GM23338 (cell line): ENCODE measurements around the gene TBCD. TPM values are rescaled to one million over a fixed set of nuclear protein-coding genes. Genes with fewer than 3 reads are reported as not detected.

ENCODE experiments used
- ATAC-seq: fragments of 200-7000 bp; cut with Tn5 transposase; 3 replicates; pipeline ENCODE4 v1.9.1; 2020
- DNase-seq: peaks from one replicate; pipeline ENCODE4 v3.0.0-alpha.2; 2015; ENCODE audit warnings: low spot score
- H2AFZ ChIP-seq: fragments of 200-600 bp; sonication (generic); 2 replicates; pipeline ENCODE4 v1.8.0; 2016; ENCODE audit warnings: antibody characterized with exemption, mild to moderate bottlenecking, moderate library complexity
- H3F3A ChIP-seq: fragments of 200-600 bp; sonication (generic); replicated peaks from 2 replicates; pipeline ENCODE4 v1.8.0; 2017; ENCODE audit warnings: antibody characterized with exemption, mixed run types, low read depth
- H3K27ac ChIP-seq: fragments of 200-600 bp; sonication (generic); 2 replicates; pipeline ENCODE4 v1.6.1; 2016; ENCODE audit warnings: low read depth
- H3K27me3 ChIP-seq: fragments of 200-600 bp; sonication (generic); 2 replicates; pipeline ENCODE4 v1.8.0; 2016; ENCODE audit warnings: mild to moderate bottlenecking, mixed run types, moderate library complexity; ENCODE audit not compliant: insufficient read depth
- H3K36me3 ChIP-seq: fragments of 200-600 bp; sonication (generic); 2 replicates; pipeline ENCODE4 v1.8.0; 2016; ENCODE audit warnings: mild to moderate bottlenecking; ENCODE audit not compliant: insufficient read depth
- H3K4me1 ChIP-seq: fragments of 200-600 bp; sonication (generic); 2 replicates; pipeline ENCODE4 v1.8.0; 2016; ENCODE audit warnings: mild to moderate bottlenecking, moderate library complexity; ENCODE audit not compliant: insufficient read depth
- H3K4me2 ChIP-seq: fragments of 200-600 bp; sonication (generic); 2 replicates; pipeline ENCODE4 v1.7.1; 2017; ENCODE audit warnings: mixed run types
- H3K4me3 ChIP-seq: fragments of 200-600 bp; sonication (generic); 2 replicates; pipeline ENCODE4 v1.6.1; 2016; ENCODE audit warnings: mixed run types
- H3K79me2 ChIP-seq: fragments of 200-600 bp; sonication (generic); replicated peaks from 2 replicates; pipeline ENCODE4 v1.8.0; 2017; ENCODE audit warnings: mild to moderate bottlenecking; ENCODE audit not compliant: insufficient read depth
- H3K9me2 ChIP-seq: fragments of 200-600 bp; sonication (generic); 2 replicates; pipeline ENCODE4 v1.8.0; 2017; ENCODE audit not compliant: insufficient read depth
- H4K20me1 ChIP-seq: fragments of 200-600 bp; sonication (generic); replicated peaks from 2 replicates; pipeline ENCODE4 v1.8.0; 2017; ENCODE audit warnings: mild to moderate bottlenecking; ENCODE audit not compliant: insufficient read depth
- H3K27ac Mint-ChIP-seq: 2 replicates; pipeline ENCODE4 v1.8.0; 2020; ENCODE audit warnings: inconsistent platforms, mild to moderate bottlenecking, moderate library complexity, mixed read lengths
- H3K27me3 Mint-ChIP-seq: 3 replicates; pipeline ENCODE4 v1.8.0; 2022; ENCODE audit warnings: low read depth, mild to moderate bottlenecking, moderate library complexity, mixed read lengths, inconsistent platforms; ENCODE audit not compliant: insufficient read depth, poor library complexity
- H3K36me3 Mint-ChIP-seq: 3 replicates; pipeline ENCODE4 v1.8.0; 2021; ENCODE audit warnings: low read depth, mild to moderate bottlenecking, inconsistent platforms, moderate library complexity, mixed read lengths
- H3K4me1 Mint-ChIP-seq: 3 replicates; pipeline ENCODE4 v1.8.0; 2020; ENCODE audit warnings: mild to moderate bottlenecking, inconsistent platforms, mixed read lengths
- H3K4me3 Mint-ChIP-seq: 3 replicates; pipeline ENCODE4 v1.8.0; 2021; ENCODE audit warnings: moderate library complexity, mild to moderate bottlenecking, inconsistent platforms, mixed read lengths
- H3K9me3 Mint-ChIP-seq: 3 replicates; pipeline ENCODE4 v1.8.0; 2020; ENCODE audit warnings: moderate library complexity, mild to moderate bottlenecking, inconsistent platforms, mixed read lengths
- CREB1 ChIP-seq: fragments of 250-450 bp; sonication (Bioruptor Pico); IDR thresholded peaks from 2 replicates; pipeline ENCODE4 v1.5.0; 2020; ENCODE audit warnings: low read depth, mild to moderate bottlenecking, moderate library complexity
- EZH2 ChIP-seq: fragments of 200-600 bp; sonication (generic); IDR thresholded peaks from one replicate; pipeline ENCODE4 v1.8.0; 2017; ENCODE audit warnings: antibody characterized with exemption, mild to moderate bottlenecking, low read depth; ENCODE audit not compliant: unreplicated experiment
- EZH2phosphoT487 ChIP-seq: fragments of 200-600 bp; sonication (generic); IDR thresholded peaks from one replicate; pipeline ENCODE4 v1.8.1; 2018; ENCODE audit warnings: antibody characterized with exemption; ENCODE audit not compliant: unreplicated experiment
- JUNB ChIP-seq: IDR thresholded peaks from one replicate; pipeline ENCODE4 v1.6.1; 2016; ENCODE audit warnings: antibody characterized with exemption; ENCODE audit not compliant: unreplicated experiment
- NANOG ChIP-seq: IDR thresholded peaks from 2 replicates; pipeline ENCODE4 v1.6.1; 2016; ENCODE audit warnings: antibody characterized with exemption, borderline replicate concordance
- POLR2AphosphoS5 ChIP-seq: IDR thresholded peaks from 2 replicates; pipeline ENCODE4 v1.6.1; 2016; ENCODE audit warnings: antibody characterized with exemption, low read depth
- STAT1 ChIP-seq: IDR thresholded peaks from one replicate; pipeline ENCODE4 v1.6.1; 2016; ENCODE audit warnings: antibody characterized with exemption; ENCODE audit not compliant: unreplicated experiment
- ZNF114 ChIP-seq: fragments of 250-450 bp; sonication (Bioruptor Pico); IDR thresholded peaks from 2 replicates; pipeline ENCODE4 v1.5.0; 2020; ENCODE audit warnings: mild to moderate bottlenecking, moderate library complexity
- ZNF331 ChIP-seq: fragments of 250-450 bp; sonication (Bioruptor Pico); IDR thresholded peaks from 2 replicates; pipeline ENCODE4 v1.5.0; 2020; ENCODE audit warnings: low read depth, mild to moderate bottlenecking, moderate library complexity
- polyA plus RNA-seq: library from polyadenylated mRNA; unstranded; fragments of >200 nt; fragmentation: Nextera tagmentation; extraction: Ambion mirVana; gene quantifications from 2 replicates; pipeline ENCODE4 v1.2.1, GENCODE V29; 2016
- total RNA-seq: library from RNA; depleted of rRNA; stranded (reverse); fragments of >200 nt; shearing (Covaris generic); gene quantifications from 2 replicates; pipeline ENCODE4 v1.2.3, GENCODE V29; 2014
- TF ChIP-seq, protein P1 (sequence below), 2 experiments: fragments of 200-600 bp in 1 of 2; sonication (generic) in 1 of 2; conservative IDR thresholded peaks; 2 replicates each; pipeline versions ENCODE4 v1.5.1 to v1.6.1; 2016 to 2017; ENCODE audit warnings: antibody characterized with exemption in 2 of 2, low read depth in 2 of 2, mild to moderate bottlenecking in 2 of 2, moderate library complexity in 1 of 2
- TF ChIP-seq, protein P2 (sequence below): IDR thresholded peaks from one replicate; pipeline ENCODE4 v1.6.1; 2018; ENCODE audit warnings: antibody characterized with exemption; ENCODE audit not compliant: unreplicated experiment
- TF ChIP-seq, protein P3 (sequence below): fragments of 250-450 bp; sonication (Bioruptor Pico); IDR thresholded peaks from 2 replicates; pipeline ENCODE4 v1.5.0; 2020; ENCODE audit warnings: mild to moderate bottlenecking, moderate library complexity
- TF ChIP-seq, protein P4 (sequence below): IDR thresholded peaks from 2 replicates; pipeline ENCODE4 v1.6.1; 2016; ENCODE audit warnings: antibody characterized with exemption

The TBCD gene
- total and polyA plus RNA-seq, 2 experiments from 2014 or later: 75.0 to 116 TPM

DNA sequence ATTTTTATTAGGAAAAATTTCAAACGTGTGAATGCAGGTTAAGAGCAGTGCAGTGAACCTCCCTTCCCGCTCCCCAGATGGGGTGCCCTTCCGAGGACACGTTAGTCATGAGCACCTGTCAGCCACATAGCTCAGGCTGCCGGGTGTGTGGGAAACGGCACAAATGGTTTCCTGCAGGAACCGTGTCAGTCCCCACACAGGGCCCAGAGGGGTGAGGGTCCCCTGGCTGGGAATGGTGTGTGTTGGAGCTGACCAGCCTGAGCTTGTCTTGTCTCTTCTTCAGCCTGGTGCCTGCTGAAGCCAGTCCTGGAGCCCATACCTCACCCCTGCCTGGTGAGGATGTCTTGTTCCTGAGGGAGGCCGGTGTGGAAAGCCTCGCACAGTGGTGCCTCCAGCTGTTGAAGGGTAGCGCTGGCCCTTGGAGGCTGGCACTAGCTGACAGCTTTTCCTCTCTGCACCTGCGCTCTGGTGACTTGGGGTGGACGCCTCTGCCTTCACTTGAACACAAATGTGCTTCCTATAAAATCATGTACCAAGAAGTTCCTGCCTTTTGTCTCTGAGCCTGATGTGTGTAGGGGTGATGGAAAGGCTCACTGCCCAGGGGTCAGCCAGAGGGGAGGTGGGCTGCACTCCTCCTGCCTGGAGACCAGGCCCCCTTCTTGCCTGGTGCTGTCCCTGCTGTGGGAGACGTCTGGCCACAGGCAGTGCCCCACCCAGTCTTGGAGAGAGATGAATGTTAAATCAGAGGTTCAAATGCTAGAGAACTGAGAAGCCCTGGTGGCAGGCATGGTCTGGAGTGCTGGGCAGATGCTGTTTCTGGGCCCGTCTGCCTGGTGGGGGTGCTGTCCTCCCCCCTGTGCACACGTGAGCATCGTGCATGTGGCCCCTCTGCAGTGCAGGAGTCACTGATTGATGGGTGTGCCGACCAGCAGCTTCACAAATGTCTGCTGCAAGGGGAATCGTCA lies 190.6 kb downstream of the TBCD start:
- H3K9me3 Mint-ChIP-seq: peaks cover 55% of the 10 kb centered on the region
- Histone ChIP-seq H2AFZ (no peak overlapping the region), H3K27ac (no peak overlapping the region), H3K4me3 (no peak overlapping the region), H3K4me2 (no peak overlapping the region), H3K79me2 (no peaks in the 10 kb centered on the region), H3F3A (no peaks in the 10 kb centered on the region), H3K9me2 (no peaks in the 10 kb centered on the region), H4K20me1 (no peaks in the 10 kb centered on the region), H3K27me3 (no peaks in the 10 kb centered on the region), H3K36me3 (peaks cover 25% of the 10 kb centered on the region), H3K4me1 (no peaks in the 10 kb centered on the region)
- peaks cover 95% of the 10 kb centered on the region for H3K36me3 Mint-ChIP-seq
- ATAC-seq (no peak), DNase-seq (no peak)
- H3K27me3 Mint-ChIP-seq: peaks cover 22% of the 10 kb centered on the region
- no peak overlapping the region for H3K4me3 Mint-ChIP-seq
- no peaks in the 10 kb centered on the region; the same call in 2 of the 3 replicates for H3K4me1 Mint-ChIP-seq
- TF ChIP-seq ZNF114 (CRISPR knock-in tag): no peak
- TF ChIP-seq, protein P1, sequence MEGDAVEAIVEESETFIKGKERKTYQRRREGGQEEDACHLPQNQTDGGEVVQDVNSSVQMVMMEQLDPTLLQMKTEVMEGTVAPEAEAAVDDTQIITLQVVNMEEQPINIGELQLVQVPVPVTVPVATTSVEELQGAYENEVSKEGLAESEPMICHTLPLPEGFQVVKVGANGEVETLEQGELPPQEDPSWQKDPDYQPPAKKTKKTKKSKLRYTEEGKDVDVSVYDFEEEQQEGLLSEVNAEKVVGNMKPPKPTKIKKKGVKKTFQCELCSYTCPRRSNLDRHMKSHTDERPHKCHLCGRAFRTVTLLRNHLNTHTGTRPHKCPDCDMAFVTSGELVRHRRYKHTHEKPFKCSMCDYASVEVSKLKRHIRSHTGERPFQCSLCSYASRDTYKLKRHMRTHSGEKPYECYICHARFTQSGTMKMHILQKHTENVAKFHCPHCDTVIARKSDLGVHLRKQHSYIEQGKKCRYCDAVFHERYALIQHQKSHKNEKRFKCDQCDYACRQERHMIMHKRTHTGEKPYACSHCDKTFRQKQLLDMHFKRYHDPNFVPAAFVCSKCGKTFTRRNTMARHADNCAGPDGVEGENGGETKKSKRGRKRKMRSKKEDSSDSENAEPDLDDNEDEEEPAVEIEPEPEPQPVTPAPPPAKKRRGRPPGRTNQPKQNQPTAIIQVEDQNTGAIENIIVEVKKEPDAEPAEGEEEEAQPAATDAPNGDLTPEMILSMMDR (conservative IDR thresholded peaks at IDR 0.05; ENCODE audit: low read depth in 2 of 2): no peak
- TF ChIP-seq ZNF331 (CRISPR knock-in tag): no peak
- TF ChIP-seq EZH2: no peak
- TF ChIP-seq, protein P2, sequence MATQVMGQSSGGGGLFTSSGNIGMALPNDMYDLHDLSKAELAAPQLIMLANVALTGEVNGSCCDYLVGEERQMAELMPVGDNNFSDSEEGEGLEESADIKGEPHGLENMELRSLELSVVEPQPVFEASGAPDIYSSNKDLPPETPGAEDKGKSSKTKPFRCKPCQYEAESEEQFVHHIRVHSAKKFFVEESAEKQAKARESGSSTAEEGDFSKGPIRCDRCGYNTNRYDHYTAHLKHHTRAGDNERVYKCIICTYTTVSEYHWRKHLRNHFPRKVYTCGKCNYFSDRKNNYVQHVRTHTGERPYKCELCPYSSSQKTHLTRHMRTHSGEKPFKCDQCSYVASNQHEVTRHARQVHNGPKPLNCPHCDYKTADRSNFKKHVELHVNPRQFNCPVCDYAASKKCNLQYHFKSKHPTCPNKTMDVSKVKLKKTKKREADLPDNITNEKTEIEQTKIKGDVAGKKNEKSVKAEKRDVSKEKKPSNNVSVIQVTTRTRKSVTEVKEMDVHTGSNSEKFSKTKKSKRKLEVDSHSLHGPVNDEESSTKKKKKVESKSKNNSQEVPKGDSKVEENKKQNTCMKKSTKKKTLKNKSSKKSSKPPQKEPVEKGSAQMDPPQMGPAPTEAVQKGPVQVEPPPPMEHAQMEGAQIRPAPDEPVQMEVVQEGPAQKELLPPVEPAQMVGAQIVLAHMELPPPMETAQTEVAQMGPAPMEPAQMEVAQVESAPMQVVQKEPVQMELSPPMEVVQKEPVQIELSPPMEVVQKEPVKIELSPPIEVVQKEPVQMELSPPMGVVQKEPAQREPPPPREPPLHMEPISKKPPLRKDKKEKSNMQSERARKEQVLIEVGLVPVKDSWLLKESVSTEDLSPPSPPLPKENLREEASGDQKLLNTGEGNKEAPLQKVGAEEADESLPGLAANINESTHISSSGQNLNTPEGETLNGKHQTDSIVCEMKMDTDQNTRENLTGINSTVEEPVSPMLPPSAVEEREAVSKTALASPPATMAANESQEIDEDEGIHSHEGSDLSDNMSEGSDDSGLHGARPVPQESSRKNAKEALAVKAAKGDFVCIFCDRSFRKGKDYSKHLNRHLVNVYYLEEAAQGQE: no peak
- TF ChIP-seq JUNB: no peak
- TF ChIP-seq POLR2AphosphoS5: no peak
- no peak for TF ChIP-seq EZH2phosphoT487
- TF ChIP-seq STAT1: no peak
- TF ChIP-seq, protein P3, sequence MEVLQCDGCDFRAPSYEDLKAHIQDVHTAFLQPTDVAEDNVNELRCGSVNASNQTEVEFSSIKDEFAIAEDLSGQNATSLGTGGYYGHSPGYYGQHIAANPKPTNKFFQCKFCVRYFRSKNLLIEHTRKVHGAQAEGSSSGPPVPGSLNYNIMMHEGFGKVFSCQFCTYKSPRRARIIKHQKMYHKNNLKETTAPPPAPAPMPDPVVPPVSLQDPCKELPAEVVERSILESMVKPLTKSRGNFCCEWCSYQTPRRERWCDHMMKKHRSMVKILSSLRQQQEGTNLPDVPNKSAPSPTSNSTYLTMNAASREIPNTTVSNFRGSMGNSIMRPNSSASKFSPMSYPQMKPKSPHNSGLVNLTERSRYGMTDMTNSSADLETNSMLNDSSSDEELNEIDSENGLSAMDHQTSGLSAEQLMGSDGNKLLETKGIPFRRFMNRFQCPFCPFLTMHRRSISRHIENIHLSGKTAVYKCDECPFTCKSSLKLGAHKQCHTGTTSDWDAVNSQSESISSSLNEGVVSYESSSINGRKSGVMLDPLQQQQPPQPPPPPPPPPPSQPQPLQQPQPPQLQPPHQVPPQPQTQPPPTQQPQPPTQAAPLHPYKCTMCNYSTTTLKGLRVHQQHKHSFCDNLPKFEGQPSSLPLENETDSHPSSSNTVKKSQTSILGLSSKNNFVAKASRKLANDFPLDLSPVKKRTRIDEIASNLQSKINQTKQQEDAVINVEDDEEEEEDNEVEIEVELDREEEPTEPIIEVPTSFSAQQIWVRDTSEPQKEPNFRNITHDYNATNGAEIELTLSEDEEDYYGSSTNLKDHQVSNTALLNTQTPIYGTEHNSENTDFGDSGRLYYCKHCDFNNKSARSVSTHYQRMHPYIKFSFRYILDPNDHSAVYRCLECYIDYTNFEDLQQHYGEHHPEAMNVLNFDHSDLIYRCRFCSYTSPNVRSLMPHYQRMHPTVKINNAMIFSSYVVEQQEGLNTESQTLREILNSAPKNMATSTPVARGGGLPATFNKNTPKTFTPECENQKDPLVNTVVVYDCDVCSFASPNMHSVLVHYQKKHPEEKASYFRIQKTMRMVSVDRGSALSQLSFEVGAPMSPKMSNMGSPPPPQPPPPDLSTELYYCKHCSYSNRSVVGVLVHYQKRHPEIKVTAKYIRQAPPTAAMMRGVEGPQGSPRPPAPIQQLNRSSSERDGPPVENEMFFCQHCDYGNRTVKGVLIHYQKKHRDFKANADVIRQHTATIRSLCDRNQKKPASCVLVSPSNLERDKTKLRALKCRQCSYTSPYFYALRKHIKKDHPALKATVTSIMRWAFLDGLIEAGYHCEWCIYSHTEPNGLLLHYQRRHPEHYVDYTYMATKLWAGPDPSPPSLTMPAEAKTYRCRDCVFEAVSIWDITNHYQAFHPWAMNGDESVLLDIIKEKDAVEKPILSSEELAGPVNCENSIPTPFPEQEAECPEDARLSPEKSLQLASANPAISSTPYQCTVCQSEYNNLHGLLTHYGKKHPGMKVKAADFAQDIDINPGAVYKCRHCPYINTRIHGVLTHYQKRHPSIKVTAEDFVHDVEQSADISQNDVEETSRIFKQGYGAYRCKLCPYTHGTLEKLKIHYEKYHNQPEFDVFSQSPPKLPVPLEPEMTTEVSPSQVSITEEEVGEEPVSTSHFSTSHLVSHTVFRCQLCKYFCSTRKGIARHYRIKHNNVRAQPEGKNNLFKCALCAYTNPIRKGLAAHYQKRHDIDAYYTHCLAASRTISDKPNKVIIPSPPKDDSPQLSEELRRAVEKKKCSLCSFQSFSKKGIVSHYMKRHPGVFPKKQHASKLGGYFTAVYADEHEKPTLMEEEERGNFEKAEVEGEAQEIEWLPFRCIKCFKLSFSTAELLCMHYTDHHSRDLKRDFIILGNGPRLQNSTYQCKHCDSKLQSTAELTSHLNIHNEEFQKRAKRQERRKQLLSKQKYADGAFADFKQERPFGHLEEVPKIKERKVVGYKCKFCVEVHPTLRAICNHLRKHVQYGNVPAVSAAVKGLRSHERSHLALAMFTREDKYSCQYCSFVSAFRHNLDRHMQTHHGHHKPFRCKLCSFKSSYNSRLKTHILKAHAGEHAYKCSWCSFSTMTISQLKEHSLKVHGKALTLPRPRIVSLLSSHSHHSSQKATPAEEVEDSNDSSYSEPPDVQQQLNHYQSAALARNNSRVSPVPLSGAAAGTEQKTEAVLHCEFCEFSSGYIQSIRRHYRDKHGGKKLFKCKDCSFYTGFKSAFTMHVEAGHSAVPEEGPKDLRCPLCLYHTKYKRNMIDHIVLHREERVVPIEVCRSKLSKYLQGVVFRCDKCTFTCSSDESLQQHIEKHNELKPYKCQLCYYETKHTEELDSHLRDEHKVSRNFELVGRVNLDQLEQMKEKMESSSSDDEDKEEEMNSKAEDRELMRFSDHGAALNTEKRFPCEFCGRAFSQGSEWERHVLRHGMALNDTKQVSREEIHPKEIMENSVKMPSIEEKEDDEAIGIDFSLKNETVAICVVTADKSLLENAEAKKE: no peak
- TF ChIP-seq NANOG: no peak
- no peak for TF ChIP-seq CREB1
- TF ChIP-seq, protein P4, sequence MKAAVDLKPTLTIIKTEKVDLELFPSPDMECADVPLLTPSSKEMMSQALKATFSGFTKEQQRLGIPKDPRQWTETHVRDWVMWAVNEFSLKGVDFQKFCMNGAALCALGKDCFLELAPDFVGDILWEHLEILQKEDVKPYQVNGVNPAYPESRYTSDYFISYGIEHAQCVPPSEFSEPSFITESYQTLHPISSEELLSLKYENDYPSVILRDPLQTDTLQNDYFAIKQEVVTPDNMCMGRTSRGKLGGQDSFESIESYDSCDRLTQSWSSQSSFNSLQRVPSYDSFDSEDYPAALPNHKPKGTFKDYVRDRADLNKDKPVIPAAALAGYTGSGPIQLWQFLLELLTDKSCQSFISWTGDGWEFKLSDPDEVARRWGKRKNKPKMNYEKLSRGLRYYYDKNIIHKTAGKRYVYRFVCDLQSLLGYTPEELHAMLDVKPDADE: no peak
- no peak overlapping the region for H3K27ac Mint-ChIP-seq
